ENCODE measurements around the gene CFAP97D1.

- TF ChIP-seq, protein P1, sequence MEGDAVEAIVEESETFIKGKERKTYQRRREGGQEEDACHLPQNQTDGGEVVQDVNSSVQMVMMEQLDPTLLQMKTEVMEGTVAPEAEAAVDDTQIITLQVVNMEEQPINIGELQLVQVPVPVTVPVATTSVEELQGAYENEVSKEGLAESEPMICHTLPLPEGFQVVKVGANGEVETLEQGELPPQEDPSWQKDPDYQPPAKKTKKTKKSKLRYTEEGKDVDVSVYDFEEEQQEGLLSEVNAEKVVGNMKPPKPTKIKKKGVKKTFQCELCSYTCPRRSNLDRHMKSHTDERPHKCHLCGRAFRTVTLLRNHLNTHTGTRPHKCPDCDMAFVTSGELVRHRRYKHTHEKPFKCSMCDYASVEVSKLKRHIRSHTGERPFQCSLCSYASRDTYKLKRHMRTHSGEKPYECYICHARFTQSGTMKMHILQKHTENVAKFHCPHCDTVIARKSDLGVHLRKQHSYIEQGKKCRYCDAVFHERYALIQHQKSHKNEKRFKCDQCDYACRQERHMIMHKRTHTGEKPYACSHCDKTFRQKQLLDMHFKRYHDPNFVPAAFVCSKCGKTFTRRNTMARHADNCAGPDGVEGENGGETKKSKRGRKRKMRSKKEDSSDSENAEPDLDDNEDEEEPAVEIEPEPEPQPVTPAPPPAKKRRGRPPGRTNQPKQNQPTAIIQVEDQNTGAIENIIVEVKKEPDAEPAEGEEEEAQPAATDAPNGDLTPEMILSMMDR (IDR thresholded peaks at IDR 0.05; ENCODE audit: low read depth, low read length), result no peak
- no peak for TF ChIP-seq EZH2phosphoT487 (IDR thresholded peaks at IDR 0.05; ENCODE audit: low read depth)
Measured at GRCh38 chr17:43817826-43818225, 37.6 kb downstream of the CFAP97D1 start.

All from OCI-LY3 (cell line).